HFF-Myc (cell line): ENCODE results near the gene SPEG.
A peak's percentile ranks its signal among the peaks of the same experiment; 100 is the strongest.

Experiments
- DNase-seq: peaks from one replicate; pipeline ENCODE4 v3.0.0-alpha.2; 2011; ENCODE audit warnings: low read depth; ENCODE audit errors: extremely low read depth
- H3K4me3 ChIP-seq: replicated peaks from 2 replicates; pipeline ENCODE4 v1.5.1; 2011; ENCODE audit warnings: low read depth, mild to moderate bottlenecking, control low read depth, low read length
- TF ChIP-seq, protein P1 (sequence below): IDR thresholded peaks from 2 replicates; pipeline ENCODE4 v1.5.1; 2012; ENCODE audit warnings: mild to moderate bottlenecking, low read depth, low read length, control low read depth; ENCODE audit errors: missing control alignments

The SPEG gene

DNA sequence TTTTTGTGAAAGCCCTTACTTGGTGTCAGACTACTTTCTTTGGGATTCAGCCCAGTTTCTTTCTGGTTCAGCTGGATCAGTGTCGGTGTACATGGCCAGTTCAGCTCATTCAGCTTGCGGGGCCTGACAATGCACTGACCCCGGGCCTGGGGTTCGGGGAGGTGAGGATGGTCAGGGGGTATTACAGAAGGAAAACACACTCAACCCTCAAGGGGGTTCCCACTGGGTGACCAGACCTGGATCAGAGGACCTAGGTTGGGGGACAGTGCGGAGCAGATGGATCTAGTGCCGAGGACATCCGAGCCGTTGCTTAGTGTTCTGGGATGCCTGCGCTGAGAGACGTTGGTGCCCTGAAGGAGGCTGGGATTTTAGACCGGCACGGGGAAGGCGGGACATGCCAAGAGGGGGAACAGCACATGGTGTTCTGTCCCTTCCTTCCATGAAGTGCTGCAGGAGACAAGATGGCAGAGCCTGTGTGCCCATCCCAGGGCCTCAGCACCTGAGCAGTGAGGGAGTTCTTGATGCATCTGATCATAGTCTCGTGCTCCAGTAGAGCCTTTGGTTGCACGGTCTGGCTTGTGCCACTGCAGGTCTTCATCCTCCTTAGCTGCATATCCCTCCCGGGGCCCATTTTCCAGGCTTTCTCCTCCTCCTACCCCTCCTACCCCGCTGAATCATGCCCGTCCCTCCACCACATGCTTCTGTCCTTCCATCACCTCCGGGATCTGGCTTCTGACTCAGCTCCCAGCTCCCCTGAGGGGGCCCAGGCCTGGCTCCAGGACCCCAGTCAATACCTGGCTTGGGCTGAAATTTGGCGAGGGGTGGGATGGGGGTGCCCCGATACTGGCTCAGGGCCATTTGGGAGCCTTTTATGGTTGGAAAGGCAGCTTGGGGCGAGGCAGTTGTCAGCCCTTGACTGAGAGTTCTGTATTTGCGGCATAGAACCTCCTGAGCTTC, 18.0 kb downstream of the SPEG start:
- DNase-seq = peak; percentile 75
- H3K4me3 ChIP-seq = no peak overlapping the region; the same call in 1 of the 2 replicates
- TF ChIP-seq, protein P1, sequence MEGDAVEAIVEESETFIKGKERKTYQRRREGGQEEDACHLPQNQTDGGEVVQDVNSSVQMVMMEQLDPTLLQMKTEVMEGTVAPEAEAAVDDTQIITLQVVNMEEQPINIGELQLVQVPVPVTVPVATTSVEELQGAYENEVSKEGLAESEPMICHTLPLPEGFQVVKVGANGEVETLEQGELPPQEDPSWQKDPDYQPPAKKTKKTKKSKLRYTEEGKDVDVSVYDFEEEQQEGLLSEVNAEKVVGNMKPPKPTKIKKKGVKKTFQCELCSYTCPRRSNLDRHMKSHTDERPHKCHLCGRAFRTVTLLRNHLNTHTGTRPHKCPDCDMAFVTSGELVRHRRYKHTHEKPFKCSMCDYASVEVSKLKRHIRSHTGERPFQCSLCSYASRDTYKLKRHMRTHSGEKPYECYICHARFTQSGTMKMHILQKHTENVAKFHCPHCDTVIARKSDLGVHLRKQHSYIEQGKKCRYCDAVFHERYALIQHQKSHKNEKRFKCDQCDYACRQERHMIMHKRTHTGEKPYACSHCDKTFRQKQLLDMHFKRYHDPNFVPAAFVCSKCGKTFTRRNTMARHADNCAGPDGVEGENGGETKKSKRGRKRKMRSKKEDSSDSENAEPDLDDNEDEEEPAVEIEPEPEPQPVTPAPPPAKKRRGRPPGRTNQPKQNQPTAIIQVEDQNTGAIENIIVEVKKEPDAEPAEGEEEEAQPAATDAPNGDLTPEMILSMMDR = no peak

DNA sequence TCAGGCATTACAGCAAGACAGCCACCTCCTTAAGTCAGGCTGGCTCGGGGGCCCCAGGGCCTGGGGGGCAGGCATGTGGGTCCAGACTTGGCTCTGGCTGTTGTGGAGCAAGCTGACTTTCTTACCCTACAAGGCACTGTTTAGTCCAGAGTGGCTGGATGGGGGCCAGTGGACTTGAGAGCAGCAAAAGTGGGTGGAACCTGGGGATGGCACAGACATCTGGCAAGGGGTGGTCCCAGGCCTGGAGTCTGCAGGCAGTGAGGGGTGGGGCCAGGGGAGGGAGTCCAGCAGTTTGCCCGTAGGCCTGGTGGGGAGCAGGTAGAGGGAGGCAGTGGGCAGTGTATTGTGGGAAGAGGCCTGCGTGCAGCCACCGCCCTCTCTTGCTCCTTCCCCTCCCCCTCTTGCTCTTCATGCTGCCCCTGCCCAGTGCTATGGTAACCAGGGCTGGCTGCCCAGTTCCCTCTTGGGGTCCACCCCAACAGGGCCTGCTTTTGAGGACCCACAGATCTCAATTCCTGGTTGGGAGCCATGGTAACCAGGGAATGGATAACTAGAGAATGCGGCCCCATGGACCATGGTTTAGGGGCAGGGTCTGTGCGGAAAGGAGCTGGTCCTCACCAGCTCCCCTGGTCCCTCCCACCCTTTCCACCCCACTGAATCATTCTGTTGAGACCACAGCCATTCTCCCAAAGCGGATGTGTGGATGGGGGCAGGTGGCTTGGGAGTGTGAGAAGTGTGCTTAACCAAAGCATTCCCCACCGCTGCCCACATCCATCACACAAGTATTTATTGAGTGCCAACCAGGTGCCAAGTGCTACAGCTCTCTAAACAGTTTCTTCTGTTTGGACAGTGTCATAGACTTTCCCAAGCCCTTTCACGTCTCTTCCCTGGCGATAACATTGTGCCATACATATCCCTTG, 19.3 kb downstream of the SPEG start:
- H3K4me3 ChIP-seq = no peak overlapping the region
- TF ChIP-seq, protein P1 = no peak
- peak; percentile 86 for DNase-seq

DNA sequence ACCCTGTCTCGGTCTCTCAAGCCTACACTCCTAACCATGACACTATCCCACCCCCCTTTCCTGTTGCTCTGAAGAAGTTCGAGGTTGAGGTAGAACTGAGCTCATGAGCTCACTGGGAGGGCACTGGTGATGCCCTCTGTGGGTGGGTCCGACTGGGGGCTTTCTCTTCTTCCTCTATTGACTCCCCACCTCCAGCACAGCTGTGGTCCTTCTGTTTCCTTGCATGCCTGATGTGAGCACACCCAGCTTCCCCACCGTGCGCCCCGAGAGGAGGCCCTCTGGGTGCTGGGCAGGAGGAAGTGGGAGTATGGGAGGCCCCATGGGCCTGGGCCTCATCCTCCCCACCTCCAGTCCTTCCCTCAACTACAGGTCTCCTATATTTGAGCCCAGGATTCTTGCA, 20.9 kb downstream of the SPEG start:
- no peak for DNase-seq
- TF ChIP-seq, protein P1 = no peak

DNA sequence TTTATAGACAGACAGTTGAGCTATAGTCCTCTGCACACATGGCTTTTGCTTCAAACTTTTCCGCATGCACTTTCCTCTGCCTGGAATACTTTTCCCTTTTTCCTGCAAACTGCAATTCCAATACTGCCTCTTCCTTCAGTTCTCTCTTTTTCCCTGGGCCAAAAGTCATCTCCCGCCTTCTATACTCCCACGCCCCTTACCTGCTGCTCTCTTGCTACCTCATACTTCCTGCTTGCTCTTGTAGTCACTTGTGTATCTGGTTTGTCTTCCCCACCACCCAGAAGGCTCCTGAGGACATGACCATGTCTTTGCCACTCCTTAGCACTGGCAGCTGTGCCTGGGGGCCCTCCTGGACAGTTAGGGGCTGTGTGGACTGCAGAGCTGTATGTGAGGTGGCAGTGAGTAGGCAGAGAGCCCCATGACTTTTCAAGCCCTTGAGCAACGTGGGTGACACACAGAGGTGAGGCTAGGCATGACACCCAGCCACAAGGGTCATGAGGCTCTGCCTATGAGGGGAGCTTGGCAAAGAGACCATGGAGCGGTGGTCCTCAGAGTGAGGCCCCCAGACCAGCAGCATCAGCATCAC, 23.2 kb downstream of the SPEG start:
- DNase-seq = no peak
- TF ChIP-seq, protein P1 = no peak
- H3K4me3 ChIP-seq = no peak overlapping the region

More for the DNA sequence above, 20.9 kb downstream of the SPEG start:
- no peak overlapping the region for H3K4me3 ChIP-seq

DNA sequence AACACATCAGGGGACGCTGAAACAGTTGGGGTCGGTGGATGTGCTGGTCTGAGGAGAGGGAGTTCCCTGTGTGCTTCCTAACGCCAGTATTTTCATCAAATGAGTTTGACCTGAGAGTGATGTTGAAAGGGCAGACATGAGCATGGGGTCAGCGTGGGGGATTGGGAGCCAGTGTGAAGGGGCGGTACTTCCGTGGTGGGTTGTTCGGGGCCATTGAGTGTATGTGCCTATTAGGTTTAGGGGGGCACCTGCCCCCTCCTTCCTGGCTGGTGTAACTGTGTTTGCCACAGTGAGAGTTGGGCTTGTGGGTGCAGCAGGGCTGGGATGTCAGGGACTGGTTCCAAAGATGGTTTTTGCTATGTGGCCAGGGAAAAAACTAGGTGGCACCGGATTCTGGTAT, 24.4 kb downstream of the SPEG start:
- TF ChIP-seq, protein P1 = no peak
- H3K4me3 ChIP-seq = no peak overlapping the region
- no peak for DNase-seq

DNA sequence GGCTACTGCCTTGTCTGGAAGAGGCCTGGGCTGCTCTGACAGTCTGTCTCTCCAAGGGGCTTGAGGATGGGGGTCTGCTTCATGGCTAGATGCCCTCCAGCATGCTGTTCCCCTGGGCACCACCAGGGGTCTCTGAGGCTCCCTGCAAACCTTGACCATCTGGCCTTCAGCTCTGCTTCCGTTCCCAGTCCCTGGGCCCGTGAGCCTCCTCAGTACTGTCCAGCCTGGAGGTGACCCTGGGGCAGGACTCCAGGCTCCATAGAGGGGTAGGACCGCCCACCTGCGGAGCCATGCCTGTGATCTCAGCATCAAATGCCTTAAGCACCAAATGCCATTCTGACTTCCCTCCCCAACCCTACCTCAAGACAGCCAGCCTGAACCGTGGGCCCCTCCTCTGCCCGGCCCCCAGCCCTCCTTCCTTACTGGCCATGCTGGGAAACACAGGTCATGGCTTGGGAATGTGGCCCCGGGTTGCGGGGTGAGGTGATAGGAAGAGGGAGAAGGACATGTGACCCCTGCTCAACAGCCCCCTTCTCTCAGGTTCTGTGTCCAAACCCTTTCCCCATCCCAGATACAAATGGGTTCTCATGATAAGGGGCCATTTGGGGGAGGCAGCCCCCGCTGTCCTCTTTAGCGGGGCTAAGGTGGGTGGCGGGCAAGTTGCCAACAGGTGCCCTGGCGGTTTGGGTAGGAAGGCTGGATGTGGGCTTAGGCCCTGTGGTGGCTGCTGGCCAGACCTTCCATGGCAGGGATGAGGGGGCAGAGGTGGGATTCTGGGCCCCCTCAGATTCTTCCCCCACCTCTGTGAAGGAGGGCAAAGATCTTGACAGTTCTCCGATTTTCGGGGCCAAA, 25.0 kb downstream of the SPEG start:
- TF ChIP-seq, protein P1 = peak; percentile 90
- no peak overlapping the region for H3K4me3 ChIP-seq
- peak; percentile 24 for DNase-seq
